Daoy (cell line): ENCODE data around the gene OR5AL1. TPM values are rescaled to one million over a fixed set of nuclear protein-coding genes. Genes with fewer than 3 reads are reported as not detected.
"Not testable (repeated sequence)": the region's sequence is repeated elsewhere in the genome, so short reads cannot be mapped to it uniquely, and the experiment has no call there.

ENCODE experiments used
- DNase-seq: peaks from one replicate; pipeline ENCODE4 v3.0.0-alpha.2; 2015; ENCODE audit warnings: low read depth
- total RNA-seq: library from RNA; depleted of rRNA; stranded (reverse); fragments of >200 nt; shearing (Covaris generic); gene quantifications from 2 replicates; pipeline ENCODE4 v1.2.3, GENCODE V29; 2014; rRNA removed

The OR5AL1 gene
- total RNA-seq: not detected in 2 replicates

- no peak for DNase-seq
Observed at GRCh38 chr11:56412396-56412795, at the start of gene OR5AL1. Gene OR5AL1, plus strand, starts transcription at chr11:56412696.

- no peak for DNase-seq
Observed at GRCh38 chr11:56375324-56375723, 37.2 kb upstream of the OR5AL1 start, which contains the start of gene OR8U1. Gene OR8U1, plus strand, starts transcription at chr11:56375624. Its CDS starts 0 bp downstream, at chr11:56375624.

- DNase-seq: no peak
Observed at GRCh38 chr11:56380120-56380519, 32.4 kb upstream of the OR5AL1 start.

GRCh38 chr11:56394381-56394780, 18.1 kb upstream of the OR5AL1 start:
- no peak for DNase-seq

GRCh38 chr11:56396047-56396446, 16.4 kb upstream of the OR5AL1 start:
- no peak for DNase-seq

GRCh38 chr11:56401858-56402461, 10.5 kb upstream of the OR5AL1 start:
- DNase-seq: not testable (repeated sequence)

- no peak for DNase-seq
Observed at GRCh38 chr11:56404393-56404792, 8.1 kb upstream of the OR5AL1 start.

GRCh38 chr11:56410801-56411200, 1.7 kb upstream of the OR5AL1 start:
- no peak for DNase-seq

- DNase-seq: no peak
Observed at GRCh38 chr11:56453521-56453920, 41.0 kb downstream of the OR5AL1 start.

- DNase-seq: no peak
Observed at GRCh38 chr11:56457076-56457475, 44.6 kb downstream of the OR5AL1 start.

Other genes with a start within 250 kb of the OR5AL1 start
- not detected in 2 replicates for gene OR5J2, start 236.1 kb upstream of the OR5AL1 start, total RNA-seq
- not detected in 2 replicates for gene OR5T2, start 178.4 kb upstream of the OR5AL1 start, total RNA-seq
- not detected in 2 replicates for gene OR5T3, start 160.4 kb upstream of the OR5AL1 start, total RNA-seq
- gene OR5T1, start 138.5 kb upstream of the OR5AL1 start, total RNA-seq: not detected in 2 replicates
- gene OR8H1, start 120.4 kb upstream of the OR5AL1 start, total RNA-seq: not detected in 2 replicates
- not detected in 2 replicates for gene OR8K3, start 97.6 kb upstream of the OR5AL1 start, total RNA-seq
- gene OR8K1, start 66.7 kb upstream of the OR5AL1 start, total RNA-seq: not detected in 2 replicates
- not detected in 2 replicates for gene OR8J1, start 58.4 kb upstream of the OR5AL1 start, total RNA-seq
- not detected in 2 replicates for gene OR8U1, start 37.1 kb upstream of the OR5AL1 start, total RNA-seq
- gene OR5M3, start 60.7 kb downstream of the OR5AL1 start, total RNA-seq: not detected in 2 replicates
- gene OR5M8, start 78.7 kb downstream of the OR5AL1 start, total RNA-seq: not detected in 2 replicates
- gene OR5M11, start 130.6 kb downstream of the OR5AL1 start, total RNA-seq: not detected in 2 replicates
- not detected in 2 replicates for gene OR5M10, start 165.0 kb downstream of the OR5AL1 start, total RNA-seq
- not detected in 2 replicates for gene OR5M1, start 202.2 kb downstream of the OR5AL1 start, total RNA-seq
- gene OR5AP2, start 229.7 kb downstream of the OR5AL1 start, total RNA-seq: not detected in 2 replicates